ENCODE results near the gene IGF2BP1.

Gene IGF2BP1

DNA sequence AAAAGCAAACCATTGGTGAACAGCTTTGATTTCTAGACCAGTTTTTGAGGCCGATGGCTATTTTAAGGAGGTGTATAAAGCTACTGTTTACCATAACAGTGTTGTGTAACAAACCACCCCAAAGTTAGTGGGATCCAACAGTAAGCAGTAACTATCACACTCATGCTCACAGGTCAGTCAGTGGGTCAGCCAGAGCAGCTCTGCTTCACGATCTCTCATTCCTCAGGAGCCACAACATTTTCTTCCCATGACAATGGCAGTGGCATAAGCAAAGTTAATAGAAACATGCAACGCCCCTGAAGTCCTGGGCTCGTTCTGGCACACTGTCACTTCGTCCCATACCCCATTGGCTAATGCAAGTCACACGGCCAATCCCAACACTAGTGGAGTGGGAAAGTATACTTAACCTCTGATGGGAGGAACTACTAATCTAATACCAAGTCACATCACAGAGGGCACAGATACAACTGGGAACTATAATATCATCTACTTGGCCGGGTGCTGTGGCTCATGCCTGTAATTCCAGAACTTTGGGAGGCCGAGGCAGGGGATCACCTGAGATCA, 107.4 kb downstream of the IGF2BP1 start:
- FAIRE-seq, result no peak
